ENCODE results near the gene SFXN1.

DNA sequence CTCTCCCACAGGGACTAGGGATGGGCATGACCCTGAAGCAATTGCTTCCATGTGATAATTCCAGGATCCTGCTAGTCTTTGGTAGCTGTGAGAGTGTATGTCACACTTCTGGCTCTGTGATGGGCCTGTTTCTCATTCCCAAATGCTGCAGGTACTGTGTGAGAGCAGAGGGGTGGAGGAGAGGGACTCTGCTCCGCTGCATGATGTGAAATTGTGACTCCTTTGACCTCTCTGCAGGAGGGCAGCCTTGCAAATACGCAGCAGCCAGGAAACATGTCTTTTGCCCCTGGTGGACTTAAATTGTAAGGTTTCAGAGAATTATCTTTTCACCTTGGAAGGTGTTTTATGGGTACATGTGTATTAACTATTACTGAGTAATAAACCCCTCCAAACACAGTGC lies 61.6 kb downstream of the SFXN1 start:
- TF ChIP-seq, protein P1, sequence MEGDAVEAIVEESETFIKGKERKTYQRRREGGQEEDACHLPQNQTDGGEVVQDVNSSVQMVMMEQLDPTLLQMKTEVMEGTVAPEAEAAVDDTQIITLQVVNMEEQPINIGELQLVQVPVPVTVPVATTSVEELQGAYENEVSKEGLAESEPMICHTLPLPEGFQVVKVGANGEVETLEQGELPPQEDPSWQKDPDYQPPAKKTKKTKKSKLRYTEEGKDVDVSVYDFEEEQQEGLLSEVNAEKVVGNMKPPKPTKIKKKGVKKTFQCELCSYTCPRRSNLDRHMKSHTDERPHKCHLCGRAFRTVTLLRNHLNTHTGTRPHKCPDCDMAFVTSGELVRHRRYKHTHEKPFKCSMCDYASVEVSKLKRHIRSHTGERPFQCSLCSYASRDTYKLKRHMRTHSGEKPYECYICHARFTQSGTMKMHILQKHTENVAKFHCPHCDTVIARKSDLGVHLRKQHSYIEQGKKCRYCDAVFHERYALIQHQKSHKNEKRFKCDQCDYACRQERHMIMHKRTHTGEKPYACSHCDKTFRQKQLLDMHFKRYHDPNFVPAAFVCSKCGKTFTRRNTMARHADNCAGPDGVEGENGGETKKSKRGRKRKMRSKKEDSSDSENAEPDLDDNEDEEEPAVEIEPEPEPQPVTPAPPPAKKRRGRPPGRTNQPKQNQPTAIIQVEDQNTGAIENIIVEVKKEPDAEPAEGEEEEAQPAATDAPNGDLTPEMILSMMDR (IDR thresholded peaks at IDR 0.05), result no peak
- no peak for TF ChIP-seq POLR2A (IDR thresholded peaks at IDR 0.05)

All from adrenal gland (tissue), 5 donors.